PFSK-1 (cell line): ENCODE measurements around the gene SLFN5.

Experiments
- FOXP2 ChIP-seq: optimal IDR thresholded peaks from 2 replicates; pipeline ENCODE3; 2011; ENCODE audit warnings: borderline replicate concordance, control low read depth, inconsistent platforms; ENCODE audit not compliant: insufficient read depth; ENCODE audit errors: extremely low read length, extremely low read depth
- POLR2AphosphoS5 ChIP-seq: IDR thresholded peaks from 2 replicates; pipeline ENCODE4 v1.6.1; 2012; ENCODE audit warnings: low read depth, mild to moderate bottlenecking, control low read depth, low read length, moderate library complexity
- REST ChIP-seq, 2 experiments: IDR thresholded peaks; 2 replicates each; pipeline versions ENCODE4 v1.6.1 to v1.8.0; 2011 to 2012; ENCODE audit warnings: low read depth in 2 of 2, low read length in 2 of 2, control low read depth in 1 of 2, inconsistent platforms in 1 of 2, mild to moderate bottlenecking in 1 of 2, moderate library complexity in 1 of 2; ENCODE audit not compliant: insufficient read depth in 1 of 2
- TAF1 ChIP-seq: IDR thresholded peaks from 2 replicates; pipeline ENCODE4 v1.6.1; 2012; ENCODE audit warnings: low read length, control low read depth, borderline replicate concordance; ENCODE audit not compliant: insufficient read depth

DNA sequence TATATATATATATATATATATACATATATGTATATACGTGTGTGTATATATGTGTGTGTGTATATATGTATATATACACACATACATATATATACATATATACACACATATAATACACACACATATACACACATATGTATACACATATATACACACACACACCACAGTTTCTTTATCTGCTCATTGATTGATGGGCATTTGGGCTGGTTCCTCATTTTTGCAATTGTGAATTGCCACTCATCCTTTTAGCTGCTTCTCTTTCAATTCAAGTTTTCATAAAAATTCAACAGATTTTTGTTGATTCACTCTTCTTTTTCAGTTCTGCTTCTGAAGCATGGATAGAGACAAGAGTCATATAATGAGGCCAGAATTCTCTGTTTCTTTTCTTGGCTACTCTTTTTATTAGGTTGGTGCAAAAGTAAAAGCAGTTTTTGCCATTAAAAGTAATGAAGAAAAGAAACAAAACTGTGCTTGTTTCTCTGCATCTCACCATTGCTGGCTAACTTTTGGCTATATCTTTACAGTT lies 44.5 kb downstream of the SLFN5 start:
- TF ChIP-seq REST (IDR thresholded peaks at IDR 0.05; ENCODE audit: insufficient read depth in 1 of 2, low read depth in 2 of 2, low read length in 2 of 2) (no peak), POLR2AphosphoS5 (no peak), TAF1 (no peak), FOXP2 (no peak)
